Right renal pelvis (tissue), 4 donors: Measurements from ENCODE around the gene MTA1. TPM values are rescaled to one million over a fixed set of nuclear protein-coding genes. Genes with fewer than 3 reads are reported as not detected.

Experiments used
- DNase-seq, 4 donors: peaks; one replicate each; pipeline ENCODE4 v3.0.0-alpha.2; 2013; ENCODE audit warnings: low read depth in 4 of 4, low spot score in 3 of 4, missing footprints in 1 of 4
- polyA plus RNA-seq, 4 donors: library from polyadenylated mRNA; unstranded; fragments of 120-200 nt; gene quantifications; one replicate each; pipeline ENCODE4 v1.2.1, GENCODE V29; 2013; ENCODE audit not compliant: insufficient read length in 4 of 4

MTA1 gene
- polyA plus RNA-seq, 4 donors, result 96.2 to 125 (median 106) TPM

DNA sequence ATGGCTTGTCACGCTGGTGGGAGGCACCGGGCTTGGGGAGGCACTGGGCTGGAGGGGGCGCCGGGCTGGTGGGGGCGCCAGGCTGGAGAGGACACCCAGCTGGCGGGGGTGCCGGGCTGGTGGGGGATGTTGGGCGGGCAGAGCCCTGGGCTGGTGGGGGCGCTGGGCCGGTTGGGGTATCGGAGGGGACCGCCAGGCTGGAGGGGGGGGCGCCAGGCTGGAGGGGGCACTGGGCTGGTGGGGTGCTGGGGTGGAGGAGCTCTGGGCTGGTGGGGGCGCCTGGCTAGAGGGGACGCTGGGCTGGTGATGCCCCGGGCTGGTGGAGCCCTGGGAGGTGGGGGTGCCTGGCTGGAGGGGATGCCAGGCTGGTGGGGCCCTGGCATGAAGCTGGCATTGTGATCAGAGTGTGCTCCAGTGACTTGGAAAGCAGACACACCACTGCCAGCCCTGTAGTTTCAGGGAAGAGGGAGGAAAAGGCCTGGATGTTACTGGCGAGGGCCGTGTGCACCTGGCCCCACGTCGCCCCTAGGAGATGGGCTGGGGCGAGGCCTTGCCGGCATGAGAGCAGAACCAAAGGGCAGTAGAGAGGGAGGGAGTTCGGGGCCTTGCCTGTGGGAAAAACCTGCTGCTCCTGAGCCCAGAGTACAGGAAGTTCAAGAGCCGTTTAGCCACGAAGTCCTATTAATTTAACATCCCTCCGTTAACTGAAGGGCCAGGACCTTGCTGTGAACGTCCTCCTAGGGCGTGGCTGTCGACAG lies 84.5 kb downstream of the MTA1 start:
- DNase-seq, result no peak

- no peak for DNase-seq
Observed at GRCh38 chr14:105505101-105505500, 85.5 kb downstream of the MTA1 start.

GRCh38 chr14:105507247-105507646 lies 87.6 kb downstream of the MTA1 start:
- DNase-seq, result no peak

GRCh38 chr14:105508069-105508468 lies 88.4 kb downstream of the MTA1 start:
- no peak for DNase-seq

GRCh38 chr14:105508601-105509000 lies 89.0 kb downstream of the MTA1 start:
- DNase-seq, result no peak

DNA sequence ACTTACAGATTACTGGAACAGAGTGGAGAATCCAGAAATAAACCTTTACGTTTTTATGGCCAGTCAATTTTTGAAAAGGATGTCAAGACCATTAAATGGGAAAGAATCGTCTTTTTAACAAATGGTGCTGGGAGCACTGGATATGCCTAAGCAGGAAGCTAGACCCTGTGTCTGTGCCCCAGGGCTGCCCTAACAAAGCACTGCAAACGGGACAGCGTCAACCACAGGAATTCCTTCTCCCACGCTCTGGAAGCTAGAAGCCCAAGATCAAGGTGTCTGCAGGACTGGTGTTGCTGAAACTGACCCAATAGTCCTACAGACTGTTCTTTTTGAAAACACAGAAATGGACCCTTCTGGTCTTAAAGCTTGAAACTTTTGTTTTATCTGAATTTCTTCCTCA lies 97.5 kb downstream of the MTA1 start:
- DNase-seq, result no peak

- no peak for DNase-seq
Observed at GRCh38 chr14:105519946-105520698, 100.5 kb downstream of the MTA1 start.

Other genes starting within 250 kb of the MTA1 start
- 10 to 100 TPM; 25.9 to 35.2 (median 27.0) TPM for gene NUDT14, start 238.5 kb upstream of the MTA1 start, polyA plus RNA-seq
- gene BTBD6, start 171.3 kb upstream of the MTA1 start, polyA plus RNA-seq, result 10 to 100 TPM; 32.2 to 42.4 (median 37.6) TPM
- gene BRF1, start 118.8 kb upstream of the MTA1 start, polyA plus RNA-seq, result 10 to 100 TPM; 27.1 to 34.1 (median 28.7) TPM
- gene PACS2, start 105.1 kb upstream of the MTA1 start, polyA plus RNA-seq, result 10 to 100 TPM; 59.3 to 72.4 (median 62.6) TPM
- 1 to 10 TPM; 1.0 to 2.4 (median 1.9) TPM for gene TEX22, start 21.3 kb upstream of the MTA1 start, polyA plus RNA-seq
- 100 to 1,000 TPM; 121 to 196 (median 128) TPM for gene CRIP2, start 55.0 kb downstream of the MTA1 start, polyA plus RNA-seq
- gene CRIP1, start 67.1 kb downstream of the MTA1 start, polyA plus RNA-seq, result 10 to 100 TPM; 27.1 to 44.2 (median 36.0) TPM
- gene TEDC1, start 71.4 kb downstream of the MTA1 start, polyA plus RNA-seq, result 10 to 100 TPM in 1 of 4 donors, 1 to 10 TPM in 3; 5.7 to 11.4 (median 7.1) TPM
- 1 to 10 TPM; 2.1 to 7.4 (median 2.6) TPM for gene TMEM121, start 106.8 kb downstream of the MTA1 start, polyA plus RNA-seq